Gastrocnemius medialis (tissue), 4 donors: Measurements from ENCODE around the gene ANKRD13B. TPM values are rescaled to one million over a fixed set of nuclear protein-coding genes. Genes with fewer than 3 reads are reported as not detected.
A peak's percentile ranks its signal among the peaks of the same experiment; 100 is the strongest.

Experiments used
- ATAC-seq, 2 donors: fragments of 150-250 bp; one replicate each; pipeline ENCODE4 v1.9.1; 2016
- DNase-seq, 2 donors: peaks; one replicate each; pipeline ENCODE4 v3.0.0-alpha.2; 2019
- H3K27ac ChIP-seq, 4 donors: fragments of 200-600 bp; sonication (generic); 1 replicate in 1 of 4; 2 replicates in 3 of 4; pipeline ENCODE4 v1.5.1; 2016 to 2018; ENCODE audit warnings: mild to moderate bottlenecking in 2 of 4, moderate library complexity in 1 of 4
- H3K27me3 ChIP-seq, 3 donors: fragments of 200-600 bp; sonication (generic) in 2 of 3; 1 replicate in 1 of 3; 2 replicates in 2 of 3; pipeline versions ENCODE4 v1.5.1 to v1.6.0; 2016 to 2019; ENCODE audit warnings: mild to moderate bottlenecking in 1 of 3, moderate library complexity in 1 of 3
- H3K36me3 ChIP-seq, 2 donors: fragments of 200-600 bp; sonication (generic) in 1 of 2; one replicate each; pipeline ENCODE4 v1.5.1; 2017 to 2018
- H3K4me1 ChIP-seq, 2 donors: fragments of 200-600 bp; sonication (generic) in 1 of 2; one replicate each; pipeline ENCODE4 v1.5.1; 2016 to 2017; ENCODE audit warnings: mild to moderate bottlenecking in 2 of 2
- H3K4me3 ChIP-seq, 4 donors: fragments of 200-600 bp; sonication (generic) in 3 of 4; 1 replicate in 1 of 4; 2 replicates in 3 of 4; pipeline ENCODE4 v1.5.1; 2016 to 2019; ENCODE audit warnings: mild to moderate bottlenecking in 2 of 4
- H3K9me3 ChIP-seq, 3 donors: fragments of 200-600 bp; sonication (generic) in 2 of 3; 1 replicate in 1 of 3; 2 replicates in 2 of 3; pipeline ENCODE4 v1.5.1; 2016 to 2019
- CTCF ChIP-seq, 5 experiments: fragments of 450-650 bp in 3 of 5; fragments of 200-600 bp in 2 of 5; sonication (generic) in 2 of 5; IDR thresholded peaks in 4 of 5; conservative IDR thresholded peaks in 1 of 5; 1 replicate in 4 of 5; 2 replicates in 1 of 5; pipeline ENCODE4 v1.5.1; 2016 to 2019; ENCODE audit warnings: antibody characterized with exemption in 5 of 5, mild to moderate bottlenecking in 3 of 5, moderate library complexity in 3 of 5
- POLR2A ChIP-seq, 2 donors: fragments of 450-650 bp; IDR thresholded peaks; one replicate each; pipeline ENCODE4 v1.6.1; 2017; ENCODE audit warnings: antibody characterized with exemption in 2 of 2, mild to moderate bottlenecking in 2 of 2, moderate library complexity in 2 of 2
- in situ Hi-C, 4 donors: fragments of 200-750 bp; cut with MboI; loops; one replicate each; pipeline versions ENCODE4 v1.15.0 to v1.8.0; 2017; ENCODE audit warnings: low sequenced_read_pairs in 4 of 4
- intact Hi-C: fragments of 100-400 bp; cut with DNase I; formaldehyde crosslinking; loops from one replicate; pipeline ENCODE4 v1.15.1; 2023; ENCODE audit warnings: low total_unique reads
- total RNA-seq, 4 donors: library from RNA; depleted of rRNA; stranded (reverse); fragments of >200 nt; gene quantifications; one replicate each; pipeline versions ENCODE4 v1.1.0 to v1.2.3, GENCODE V29; 2016

Gene ANKRD13B
- total RNA-seq, 4 donors from 2014 or later: 8.2 to 11.5 (median 9.2) TPM

- peak; percentile 64 to 83 for DNase-seq
- Histone ChIP-seq H3K36me3 (peaks cover 0 to 17% of the 10 kb centered on the region in 2 donors), H3K9me3 (no peaks in the 10 kb centered on the region), H3K27ac (peak within 1 kb of the TSS; percentile 98 to 100 (median 99)), H3K27me3 (no peaks in the 10 kb centered on the region), H3K4me3 (peak within 1 kb of the TSS; percentile 89 to 99 (median 96)), H3K4me1 (peaks cover 62 to 65% of the 10 kb centered on the region in 2 donors)
- in situ Hi-C loops (loop anchor here in 3 of 4 donors (10.0 to 25.0 kb wide), 3 partner anchors 152 to 315 kb away; partner anchors contain the start of genes EFCAB5 (in 2 of the 3) and SSH2 (in 2 of the 3)), intact Hi-C loops (loop anchor here (5.0 to 10.0 kb wide), 3 partner anchors 55 to 488 kb away; no protein-coding TSS in a partner anchor)
- peak; percentile 39 to 54 for ATAC-seq
- peak; percentile 99 for TF ChIP-seq POLR2A (IDR thresholded peaks at IDR 0.05)
- TF ChIP-seq CTCF (IDR thresholded peaks at IDR 0.05 in 4 of 5, conservative IDR thresholded peaks at IDR 0.05 in 1 of 5): no peak
These were observed 29.7 kb downstream of the ANKRD13B start, which contains the start of gene CORO6 for GRCh38 chr17:29622337-29623282. CORO6 (minus strand) TSS chr17:29622912; CDS start chr17:29621421, 1,491 bp downstream.

GRCh38 chr17:29623283-29623647, 30.3 kb downstream of the ANKRD13B start:
- H3K4me3 ChIP-seq: peak overlapping the region; percentile 89 to 99 (median 96)
- intact Hi-C loops (loop anchor here (5.0 to 10.0 kb wide), 3 partner anchors 54 to 488 kb away; no protein-coding TSS in a partner anchor), in situ Hi-C loops (loop anchor here in 3 of 4 donors (10.0 to 25.0 kb wide), 3 partner anchors 152 to 314 kb away; partner anchors contain the start of genes EFCAB5 (in 2 of the 3) and SSH2 (in 2 of the 3))
- ATAC-seq: no peak
- no peaks in the 10 kb centered on the region for H3K9me3 ChIP-seq
- H3K27me3 ChIP-seq: no peaks in the 10 kb centered on the region
- no peak for DNase-seq
- H3K4me1 ChIP-seq: peaks cover 62 to 64% of the 10 kb centered on the region in 2 donors
- H3K36me3 ChIP-seq: peaks cover 0 to 17% of the 10 kb centered on the region in 2 donors
- TF ChIP-seq CTCF (IDR thresholded peaks at IDR 0.05 in 4 of 5, conservative IDR thresholded peaks at IDR 0.05 in 1 of 5): no peak
- no peak for TF ChIP-seq POLR2A (IDR thresholded peaks at IDR 0.05)
- H3K27ac ChIP-seq: peak overlapping the region; percentile 98 to 100 (median 99)

- peak overlapping the region; percentile 98 to 100 (median 99) for H3K27ac ChIP-seq
- ATAC-seq: no peak
- H3K9me3 ChIP-seq: no peaks in the 10 kb centered on the region
- DNase-seq: no peak
- in situ Hi-C loops: loop anchor here in 3 of 4 donors (10.0 to 25.0 kb wide), 3 partner anchors 150 to 313 kb away; partner anchors contain the start of genes EFCAB5 (in 2 of the 3) and SSH2 (in 2 of the 3)
- H3K36me3 ChIP-seq: peaks cover 0 to 10% of the 10 kb centered on the region in 2 donors
- H3K4me3 ChIP-seq: no peak overlapping the region
- peaks cover 62 to 64% of the 10 kb centered on the region in 2 donors for H3K4me1 ChIP-seq
- TF ChIP-seq POLR2A (IDR thresholded peaks at IDR 0.05): peak in 1 of 2 donors; percentile 1
- TF ChIP-seq CTCF (IDR thresholded peaks at IDR 0.05 in 4 of 5, conservative IDR thresholded peaks at IDR 0.05 in 1 of 5): no peak
- no peaks in the 10 kb centered on the region for H3K27me3 ChIP-seq
- intact Hi-C loops: loop anchor here (5.0 to 10.0 kb wide), 3 partner anchors 53 to 490 kb away; no protein-coding TSS in a partner anchor
These were observed 31.7 kb downstream of the ANKRD13B start for GRCh38 chr17:29624586-29624985.

GRCh38 chr17:29625037-29625750, 32.3 kb downstream of the ANKRD13B start:
- Histone ChIP-seq H3K9me3 (no peaks in the 10 kb centered on the region), H3K4me3 (no peak overlapping the region), H3K27me3 (no peaks in the 10 kb centered on the region), H3K36me3 (peaks cover 0 to 10% of the 10 kb centered on the region in 2 donors), H3K27ac (peak overlapping the region; percentile 98 to 100 (median 99)), H3K4me1 (peaks cover 61 to 64% of the 10 kb centered on the region in 2 donors)
- intact Hi-C loops (loop anchor here (10.0 kb wide), 1 partner anchor 490 kb away; no protein-coding TSS in a partner anchor), in situ Hi-C loops (loop anchor here in 1 of 4 donors (10.0 kb wide), 1 partner anchor 150 kb away; no protein-coding TSS in a partner anchor)
- DNase-seq (peak in 1 of 2 donors; percentile 80), ATAC-seq (peak; percentile 8 to 23)
- TF ChIP-seq POLR2A (IDR thresholded peaks at IDR 0.05) (peak in 1 of 2 donors; percentile 17), CTCF (IDR thresholded peaks at IDR 0.05 in 4 of 5, conservative IDR thresholded peaks at IDR 0.05 in 1 of 5) (no peak)
